GM19025 (cell line): Measurements from ENCODE around the gene ULK4.
"Not testable (repeated sequence)": the region's sequence is repeated elsewhere in the genome, so short reads cannot be mapped to it uniquely, and the experiment has no call there.

Experiments used
- ATAC-seq: cut with Tn5 transposase; IDR thresholded peaks from one replicate; pipeline ENCODE4 v1.9.1; 2021; ENCODE audit warnings: mild to moderate bottlenecking, low read depth, moderate library complexity; ENCODE audit not compliant: unreplicated experiment

ULK4 gene

DNA sequence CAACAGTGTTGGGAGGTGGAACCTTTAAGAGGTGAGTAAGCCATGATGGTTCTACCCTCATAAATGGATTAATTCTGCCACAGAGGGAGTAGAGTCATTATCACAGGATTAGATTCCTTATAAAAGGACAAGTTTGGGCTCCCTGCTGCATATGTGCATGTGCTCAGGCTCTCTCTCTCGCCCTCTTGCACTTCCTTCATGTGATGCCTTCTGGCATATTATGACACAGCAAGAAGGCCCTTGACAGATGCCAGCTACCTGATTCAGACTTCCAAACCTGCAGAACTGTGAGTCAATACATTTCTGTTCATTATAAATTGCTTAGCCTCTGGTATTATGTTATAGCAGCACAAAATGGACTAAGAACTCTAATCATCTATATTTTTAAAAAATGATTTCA lies 557.3 kb downstream of the ULK4 start:
- ATAC-seq: no peak

DNA sequence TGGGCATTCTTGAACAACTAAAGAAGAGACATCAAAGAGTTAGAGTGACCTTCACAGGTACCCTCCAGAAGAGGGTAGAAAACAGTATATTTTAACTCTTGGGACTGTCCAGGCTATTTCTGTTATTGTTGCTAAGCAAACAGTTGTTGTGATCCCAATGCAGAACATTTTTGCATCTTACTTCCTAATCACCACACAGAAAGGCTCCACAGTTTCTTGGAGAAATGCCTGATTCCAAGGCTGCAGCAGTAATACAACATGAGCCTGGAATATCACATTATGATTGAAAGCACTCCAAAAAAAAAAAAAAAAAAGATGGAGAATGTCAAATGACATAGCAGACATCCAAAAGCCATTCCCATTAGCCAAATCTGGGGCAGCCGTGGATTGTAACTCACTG lies 567.0 kb downstream of the ULK4 start:
- no peak for ATAC-seq

DNA sequence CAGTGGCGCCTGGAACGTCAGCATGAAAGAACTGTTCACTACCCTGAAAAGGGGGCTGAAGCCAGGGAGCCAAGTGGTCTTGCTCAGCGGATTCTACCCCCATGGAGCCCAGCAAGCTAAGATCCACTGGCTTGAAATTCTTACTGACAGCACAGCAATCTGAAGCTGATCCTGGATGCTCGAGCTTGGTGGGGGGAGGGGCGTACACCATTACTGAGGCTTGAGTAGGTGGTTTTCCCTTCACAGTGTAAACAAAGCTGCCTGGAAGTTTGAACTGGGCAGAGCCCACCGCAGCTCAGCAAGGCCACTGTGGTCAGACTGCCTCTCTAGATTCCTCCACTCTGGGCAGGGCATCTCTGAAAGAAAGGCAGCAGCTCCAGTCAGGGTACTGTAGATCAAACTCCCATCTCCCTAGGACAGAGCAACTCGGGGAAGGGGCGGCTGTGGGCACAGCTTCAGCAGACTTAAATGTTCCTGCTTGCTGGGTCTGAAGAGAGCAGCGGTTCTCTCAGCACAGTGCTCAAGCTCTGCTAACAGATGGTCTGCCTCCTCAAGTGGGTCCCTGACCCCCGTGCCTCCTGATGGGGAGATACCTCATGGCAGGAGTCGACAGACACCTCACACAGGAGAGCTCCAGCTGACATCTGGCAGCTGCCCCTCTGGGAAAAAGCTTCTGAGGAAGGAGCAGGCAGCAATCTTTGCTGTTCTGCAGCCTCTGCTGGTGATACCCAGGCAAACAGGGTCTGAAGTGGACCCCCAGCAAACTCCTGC lies 591.0 kb downstream of the ULK4 start:
- ATAC-seq: not testable (repeated sequence)

DNA sequence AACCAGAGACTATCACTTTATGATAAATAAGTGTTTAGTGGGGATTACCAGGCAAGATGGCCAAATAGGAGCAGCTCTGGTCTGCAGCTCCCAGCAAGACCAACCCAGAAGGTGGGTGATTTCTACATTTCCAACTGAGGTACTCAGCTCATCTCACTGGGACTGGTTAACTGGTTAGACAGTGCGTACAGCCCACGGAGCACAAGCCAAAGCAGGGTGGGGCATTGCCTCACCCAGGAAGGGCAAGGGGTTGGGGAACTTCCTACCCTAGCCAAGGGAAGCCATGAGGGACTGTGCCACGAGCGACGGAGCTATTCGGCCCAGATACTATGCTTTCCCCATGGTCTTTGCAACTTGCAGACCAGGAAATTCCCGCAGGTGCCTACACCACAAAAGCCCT lies 591.6 kb downstream of the ULK4 start:
- ATAC-seq: no peak

DNA sequence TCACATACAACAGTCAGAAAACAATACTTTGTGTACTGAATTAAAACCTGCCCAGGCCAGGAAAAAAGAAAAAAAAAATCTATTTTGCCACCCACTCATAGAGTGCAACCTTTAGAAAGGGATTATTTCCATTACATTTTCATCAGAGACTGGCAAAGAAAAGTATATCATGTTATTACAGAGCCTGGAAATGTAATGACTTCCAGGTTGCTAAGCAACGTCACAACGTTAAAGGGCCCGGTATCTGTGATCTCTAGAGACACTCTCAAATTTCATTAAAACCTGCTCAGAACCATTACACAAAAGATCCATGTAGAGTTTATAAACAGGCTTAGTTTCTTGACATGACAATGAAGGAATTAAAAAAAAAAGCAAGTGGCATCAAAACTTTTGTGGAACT lies 592.1 kb downstream of the ULK4 start:
- no peak for ATAC-seq

DNA sequence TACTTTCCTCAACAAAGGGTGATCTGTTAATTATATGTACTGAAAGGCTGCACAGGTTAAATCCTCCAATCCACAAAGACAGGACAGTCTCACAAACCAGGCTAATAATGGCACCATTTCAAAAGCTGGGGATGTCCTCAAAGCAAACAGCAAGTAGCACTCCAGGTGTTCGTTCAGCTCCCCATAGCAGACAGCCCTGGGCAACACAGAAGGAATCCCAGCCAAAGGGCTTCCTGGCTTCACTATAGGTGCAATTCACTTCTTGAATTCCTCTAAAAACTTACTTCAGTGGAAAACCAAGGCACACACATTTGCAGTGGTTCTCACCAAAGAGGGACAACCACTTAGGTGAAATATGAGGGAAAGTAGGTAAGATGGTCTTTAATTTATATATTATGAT lies 595.9 kb downstream of the ULK4 start:
- no peak for ATAC-seq

DNA sequence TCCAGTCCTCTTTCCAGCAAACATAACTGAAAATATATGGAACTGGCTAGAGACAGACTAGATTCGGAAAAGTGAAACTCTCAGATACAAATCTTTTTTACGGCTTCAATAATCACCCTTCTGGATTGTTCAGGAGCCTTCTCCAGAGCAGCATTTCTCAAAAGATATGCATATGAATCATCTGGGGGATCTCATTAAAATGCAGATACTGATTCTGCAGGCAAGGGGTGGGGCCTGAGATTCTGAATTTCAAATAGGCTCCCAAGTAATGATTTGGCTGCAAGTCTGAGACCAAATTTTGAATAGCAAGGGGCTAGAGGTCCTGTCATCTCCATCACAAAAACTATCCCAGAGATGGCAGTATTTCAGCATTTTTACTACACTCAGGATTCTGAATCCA lies 597.2 kb downstream of the ULK4 start:
- no peak for ATAC-seq

DNA sequence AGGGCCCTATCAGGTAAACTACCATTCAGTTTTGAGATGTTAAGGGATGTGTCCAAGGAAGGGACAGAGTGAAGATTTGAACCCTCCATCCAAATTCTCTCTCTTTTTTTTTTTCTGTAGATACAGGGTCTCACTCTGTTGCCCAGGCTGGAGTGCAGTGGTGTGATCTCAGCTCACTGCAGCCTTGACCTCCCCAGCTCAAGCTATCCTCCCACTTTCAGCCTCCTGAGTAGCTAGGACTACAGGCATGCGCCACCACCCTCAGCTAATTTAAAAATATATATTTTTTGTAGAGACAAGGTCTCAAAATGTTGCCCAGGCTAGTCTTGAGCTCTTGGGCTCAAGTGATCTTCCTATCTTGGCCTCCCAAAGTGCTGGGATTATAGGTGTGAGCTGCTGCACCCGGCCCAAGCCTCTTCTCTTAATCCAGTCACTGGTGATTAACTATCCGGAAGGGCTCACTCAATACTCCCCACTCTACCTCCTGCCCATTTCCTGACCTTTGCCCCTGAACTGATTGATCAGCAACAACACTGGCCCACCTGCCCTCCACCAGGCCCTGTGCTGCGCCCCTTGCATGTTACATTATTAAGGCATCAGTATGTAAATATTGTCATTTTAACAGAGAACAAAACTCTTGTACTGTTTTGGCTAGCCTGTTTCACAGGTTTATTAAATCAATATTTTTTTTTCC lies 597.9 kb downstream of the ULK4 start:
- no peak for ATAC-seq

DNA sequence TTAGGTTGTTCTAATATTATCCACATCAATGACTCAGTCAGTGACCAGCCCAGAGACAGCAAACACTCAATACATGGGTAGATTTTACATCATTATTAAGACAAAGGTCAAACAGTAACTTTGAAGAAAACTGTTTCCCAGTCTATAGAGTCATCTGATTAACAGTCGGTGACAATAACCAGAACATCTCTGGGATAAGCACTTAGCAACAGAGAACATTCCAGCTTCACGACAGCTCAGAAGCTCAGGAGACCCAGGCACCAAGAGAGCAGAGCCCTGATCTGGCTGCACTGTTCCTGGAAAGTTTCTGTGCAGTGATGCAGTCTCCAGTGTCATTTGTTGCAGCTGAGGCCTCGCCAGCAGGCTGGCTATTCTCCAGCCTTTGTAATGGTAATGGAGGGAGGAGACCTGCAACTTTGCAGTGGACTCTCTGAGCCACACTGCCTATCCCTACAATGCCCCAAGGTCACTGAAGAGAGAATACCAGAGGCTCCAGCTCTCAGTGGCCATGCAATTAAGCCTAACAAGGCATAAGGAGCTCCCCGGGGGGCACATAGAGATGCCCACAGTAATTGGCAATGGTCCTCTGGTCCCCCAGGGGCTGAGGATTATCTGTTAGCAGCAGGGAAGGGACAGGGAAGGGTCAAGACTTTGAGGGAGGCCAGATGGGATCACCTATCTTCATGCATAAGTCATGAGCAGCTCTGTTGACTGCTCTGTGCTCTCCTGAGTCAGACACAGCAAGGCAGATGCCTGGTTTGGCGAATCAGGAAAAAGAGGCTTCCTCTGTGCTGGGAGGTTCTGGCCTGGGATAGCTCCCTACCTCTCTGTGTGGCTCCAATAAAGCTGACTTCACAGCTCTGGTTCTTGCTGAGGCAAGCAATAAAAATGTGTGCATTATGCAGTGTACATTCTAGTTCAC lies 599.0 kb downstream of the ULK4 start:
- no peak for ATAC-seq

DNA sequence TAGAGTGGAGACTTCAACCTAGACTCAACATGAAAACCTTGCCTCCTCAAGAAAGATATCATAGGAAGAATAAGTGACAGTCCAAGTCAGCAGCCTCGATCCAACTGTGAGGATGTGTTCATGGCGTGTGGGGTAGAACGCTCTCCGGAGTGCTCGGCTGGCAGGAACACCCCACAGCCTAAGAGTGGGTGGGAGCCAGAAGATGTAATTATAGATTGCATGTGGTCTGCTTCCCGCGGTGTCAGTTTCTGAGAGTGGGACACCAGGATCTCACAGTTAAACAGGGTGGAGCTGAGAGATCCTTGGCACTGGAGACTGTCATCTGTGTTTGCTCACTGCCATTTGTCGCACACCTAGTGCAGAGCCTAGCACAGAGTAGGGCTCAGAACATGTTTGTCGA lies 604.6 kb downstream of the ULK4 start:
- no peak for ATAC-seq

DNA sequence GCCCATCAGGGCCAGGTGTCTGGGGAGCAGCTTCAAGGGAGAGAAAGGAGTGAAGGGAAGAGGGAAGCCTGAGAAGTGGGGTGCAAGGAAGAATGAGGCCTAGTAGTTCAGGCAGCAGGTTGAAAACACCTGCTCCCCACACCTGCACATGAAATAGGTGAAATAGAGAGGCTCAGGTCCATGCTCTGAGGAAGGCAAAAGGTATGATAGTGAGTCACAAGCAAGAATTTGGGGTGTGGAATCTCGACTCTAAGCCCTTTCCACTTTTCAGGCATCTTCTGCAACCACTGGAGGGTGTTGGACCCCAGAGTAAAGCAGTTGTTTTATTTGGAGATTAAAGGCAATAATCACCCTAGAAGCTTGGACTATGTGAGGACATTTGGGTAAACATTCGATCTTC lies 605.1 kb downstream of the ULK4 start:
- ATAC-seq: no peak

DNA sequence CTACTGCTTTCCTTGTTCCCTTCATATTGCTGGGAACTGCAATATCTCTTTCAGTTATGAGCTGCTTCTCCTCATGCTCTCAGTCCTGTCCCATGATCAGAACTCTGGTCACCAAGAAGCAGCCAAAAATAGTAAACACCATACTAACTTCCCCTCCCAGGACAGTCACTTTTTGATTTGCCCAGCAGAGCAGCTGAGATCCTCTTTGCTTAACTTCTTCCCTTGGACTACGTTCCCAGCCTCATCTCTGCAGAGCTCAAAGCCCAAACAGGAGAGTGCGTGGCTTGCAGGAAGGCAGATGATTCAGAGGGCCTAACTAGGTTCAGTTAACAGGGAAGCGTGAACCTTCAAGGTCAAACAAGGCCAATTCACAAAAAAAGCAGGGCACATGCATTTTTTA lies 609.4 kb downstream of the ULK4 start:
- no peak for ATAC-seq

DNA sequence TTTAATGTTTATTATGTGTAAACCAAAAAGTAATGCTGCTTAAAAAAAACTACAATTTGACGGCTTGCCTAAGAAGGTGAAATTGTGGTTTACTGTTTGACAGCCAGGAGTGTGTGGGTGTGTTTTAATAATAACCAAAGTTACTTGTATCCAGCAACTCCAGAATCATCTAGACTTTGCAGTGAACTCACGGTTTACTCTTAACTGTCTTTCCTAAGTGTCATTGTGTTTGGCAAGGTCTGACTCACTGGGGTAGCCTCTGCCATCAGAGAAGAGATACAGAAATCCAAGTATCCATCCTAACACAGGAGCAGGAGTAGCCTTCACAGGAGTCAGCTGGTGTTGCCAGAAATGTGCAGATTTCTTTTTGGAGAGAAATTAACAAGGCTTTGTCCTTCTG lies 611.5 kb downstream of the ULK4 start:
- no peak for ATAC-seq

DNA sequence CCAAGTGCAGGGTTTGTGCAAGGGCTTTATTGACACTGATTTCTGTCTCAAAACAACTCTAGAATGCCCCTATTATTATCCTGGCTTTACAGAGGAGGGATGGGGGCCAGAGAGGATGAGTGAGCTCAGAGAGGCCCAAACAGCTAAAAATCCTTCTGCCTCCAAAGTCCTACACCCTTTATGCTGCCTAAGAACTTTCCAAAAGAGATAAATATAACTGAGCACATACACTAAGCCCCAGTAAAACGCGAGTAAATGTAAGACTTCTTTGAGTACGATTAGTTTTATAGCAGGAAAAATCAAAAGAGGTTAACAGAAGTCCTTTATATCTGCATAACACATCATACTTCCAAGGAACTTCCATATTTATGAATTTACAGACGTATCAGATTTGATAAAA lies 613.5 kb downstream of the ULK4 start:
- ATAC-seq: no peak

DNA sequence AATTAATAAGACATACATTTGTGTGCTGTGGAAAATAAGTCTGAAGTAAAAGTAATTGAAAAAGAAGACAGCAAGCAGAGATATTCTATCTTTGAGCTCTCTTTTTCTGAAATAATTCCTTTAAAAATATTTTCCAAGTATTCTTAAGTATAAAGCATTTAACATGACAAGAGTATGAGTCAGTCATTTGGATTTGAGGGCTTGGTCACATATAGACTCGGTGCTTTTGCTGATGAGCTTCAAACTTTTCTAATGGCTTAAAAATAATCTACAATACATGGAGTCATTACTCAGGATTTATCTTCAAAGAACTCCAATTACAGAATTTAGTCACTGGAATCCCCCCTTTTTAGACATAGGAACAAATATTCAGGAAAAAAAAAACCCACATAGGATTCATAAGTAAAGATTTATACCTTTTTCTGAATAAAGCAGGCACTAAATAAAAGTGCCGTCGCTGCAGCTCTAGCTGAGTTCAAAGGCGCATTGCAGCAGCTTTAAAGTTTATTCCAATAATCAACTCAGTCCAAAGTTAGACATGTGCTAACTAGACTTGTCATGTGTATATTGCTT lies 615.1 kb downstream of the ULK4 start:
- ATAC-seq: no peak

DNA sequence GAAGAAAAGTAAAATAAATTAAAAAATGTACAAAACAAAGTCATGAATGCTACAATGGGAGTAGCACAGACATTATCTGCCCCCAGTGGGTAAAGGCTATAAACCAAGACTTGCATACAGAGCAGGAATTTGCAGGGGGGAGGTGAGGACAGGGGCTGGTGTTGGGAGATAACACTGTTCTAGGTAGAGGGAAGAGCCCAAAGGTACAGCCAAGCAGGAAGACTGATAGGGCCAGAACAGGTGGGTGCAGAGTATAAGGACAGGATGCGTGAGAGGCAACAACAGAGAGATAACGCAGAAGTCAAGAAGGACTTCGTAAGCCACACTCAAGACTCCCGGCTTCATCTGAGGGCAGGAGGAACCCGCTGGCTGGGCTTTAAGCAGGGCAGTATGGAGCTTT lies 616.1 kb downstream of the ULK4 start:
- ATAC-seq: no peak

DNA sequence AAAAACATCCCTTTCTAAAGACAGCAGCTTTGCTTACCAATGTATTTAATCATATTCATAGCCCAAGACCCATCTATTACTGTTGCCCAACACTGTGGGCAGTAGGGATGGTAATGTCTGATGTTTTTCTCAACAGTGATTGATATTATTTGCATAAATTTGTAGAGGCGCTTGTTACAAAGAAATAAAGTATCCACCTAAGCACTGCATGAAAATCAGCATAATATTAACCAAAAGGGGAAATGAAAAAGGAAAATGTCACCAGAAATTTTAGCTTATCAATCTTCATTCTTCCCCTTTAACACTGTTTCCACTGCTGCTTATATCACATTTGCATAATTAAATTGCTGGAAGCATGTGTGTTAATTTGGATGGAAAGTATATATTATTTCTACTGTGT lies 622.1 kb downstream of the ULK4 start:
- no peak for ATAC-seq

DNA sequence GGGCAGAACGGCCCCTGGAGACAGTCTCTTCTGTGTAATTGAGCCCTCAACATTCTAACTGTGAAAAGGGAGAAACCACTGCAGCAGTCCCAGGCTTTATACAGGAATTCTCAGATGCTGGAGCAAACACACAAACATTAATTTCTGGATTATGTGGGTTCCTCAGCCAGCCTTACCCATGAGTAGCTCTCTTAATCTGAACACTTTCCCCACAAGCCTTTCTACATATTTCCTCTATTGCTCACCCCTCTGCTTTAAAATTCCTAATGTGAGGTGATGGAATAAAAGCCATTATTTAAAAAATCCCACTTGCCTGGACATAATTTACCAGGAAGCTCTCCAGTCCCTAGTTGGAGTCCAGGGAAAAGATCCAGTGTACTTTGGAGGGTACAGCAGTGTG lies 623.6 kb downstream of the ULK4 start:
- no peak for ATAC-seq

DNA sequence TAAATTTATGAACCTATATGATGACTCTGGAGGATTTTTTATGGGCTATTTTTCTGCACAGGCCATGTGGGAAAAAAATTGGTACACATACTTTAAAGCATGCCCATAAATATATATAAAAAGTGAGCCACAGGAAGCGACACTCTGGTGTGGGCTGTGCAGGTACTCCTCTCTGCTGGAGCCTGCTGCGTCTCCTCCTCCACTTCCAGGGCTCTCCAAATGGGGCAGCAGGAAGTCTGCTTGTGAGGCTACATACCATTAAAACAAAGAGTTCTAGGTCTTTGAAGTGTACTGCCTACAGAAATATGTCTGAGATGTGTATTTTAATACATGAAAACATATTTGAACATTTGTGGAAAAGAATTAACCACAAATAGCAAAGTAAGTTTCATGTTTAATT lies 627.5 kb downstream of the ULK4 start:
- no peak for ATAC-seq

DNA sequence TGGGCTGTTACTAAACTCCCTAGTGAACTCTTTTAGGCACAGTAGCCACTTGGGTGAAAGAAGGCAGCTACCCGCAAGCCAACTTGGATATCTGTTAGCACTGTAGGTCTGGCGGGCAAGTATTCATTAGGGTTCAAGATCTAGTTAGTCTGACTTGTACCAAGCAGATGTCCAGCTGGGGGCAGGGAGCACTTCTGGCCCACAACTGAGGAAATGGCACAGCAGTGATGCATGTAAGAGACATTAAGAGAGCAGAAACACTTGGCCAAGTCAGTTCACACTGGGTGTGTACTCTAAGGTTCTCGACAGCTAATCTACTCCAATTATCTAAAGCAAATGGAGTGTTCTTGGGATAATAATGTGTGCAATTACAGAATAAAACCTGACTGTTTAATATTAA lies 630.9 kb downstream of the ULK4 start:
- no peak for ATAC-seq

DNA sequence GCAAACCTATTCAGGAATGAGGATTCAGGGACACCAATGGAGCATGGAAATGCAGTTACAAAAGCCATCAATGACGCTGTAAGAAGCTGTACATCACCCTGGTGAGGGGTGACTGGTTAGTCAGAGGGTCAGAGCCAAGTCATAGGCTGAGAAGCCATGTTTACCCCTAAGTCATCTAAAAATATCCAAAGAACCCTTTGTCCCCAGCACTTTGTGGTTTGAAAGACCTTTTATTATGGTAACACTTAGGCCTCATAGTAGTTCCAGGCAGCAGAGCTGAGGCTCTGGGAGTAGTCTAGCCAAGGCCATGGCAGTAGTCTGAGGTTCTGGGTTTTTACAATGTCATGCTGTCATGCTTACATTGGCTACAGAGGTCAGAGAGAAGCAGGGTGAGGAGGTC lies 631.4 kb downstream of the ULK4 start:
- ATAC-seq: no peak
